Kidney (tissue), 14 donors: ENCODE measurements around the gene PAK1. TPM values are rescaled to one million over a fixed set of nuclear protein-coding genes. Genes with fewer than 3 reads are reported as not detected.

Experiments
- DNase-seq, 5 donors: peaks; one replicate each; pipeline ENCODE4 v3.0.0-alpha.2; 2013 to 2020
- FAIRE-seq: peaks from 2 replicates; lab custom pipeline; 2012; peaks lifted over from hg19 to GRCh38; lab: Jason Lieb, UNC
- H3K27ac ChIP-seq, 2 donors: one replicate each; pipeline ENCODE4 v1.7.0; 2013; ENCODE audit warnings: low read depth in 2 of 2, low read length in 2 of 2, inconsistent platforms in 1 of 2
- H3K27me3 ChIP-seq: one replicate; pipeline ENCODE4 v1.7.1; 2013; ENCODE audit warnings: low read length, inconsistent platforms; ENCODE audit not compliant: control insufficient read depth, insufficient read depth
- H3K36me3 ChIP-seq, 3 donors: one replicate each; pipeline versions ENCODE4 v1.7.0 to v1.7.1; 2013; ENCODE audit warnings: low read length in 3 of 3, control low read depth in 1 of 3, inconsistent platforms in 1 of 3; ENCODE audit not compliant: insufficient read depth in 3 of 3, control insufficient read depth in 2 of 3
- H3K4me1 ChIP-seq, 3 donors: one replicate each; pipeline versions ENCODE4 v1.7.0 to v1.7.1; 2013; ENCODE audit warnings: low read length in 3 of 3, inconsistent platforms in 1 of 3, low read depth in 1 of 3; ENCODE audit not compliant: control insufficient read depth in 2 of 3, insufficient read depth in 2 of 3
- H3K4me3 ChIP-seq, 3 donors: one replicate each; pipeline versions ENCODE4 v1.7.0 to v1.8.1; 2013; ENCODE audit warnings: low read length in 3 of 3, control low read depth in 1 of 3, inconsistent platforms in 1 of 3
- H3K9ac ChIP-seq, 3 donors: one replicate each; pipeline versions ENCODE4 v1.7.0 to v1.7.1; 2013; ENCODE audit warnings: low read length in 3 of 3, control low read depth in 1 of 3, inconsistent platforms in 1 of 3
- H3K9me3 ChIP-seq, 3 donors: one replicate each; pipeline versions ENCODE4 v1.7.0 to v1.7.1; 2013; ENCODE audit warnings: low read length in 3 of 3, control low read depth in 1 of 3, inconsistent platforms in 1 of 3; ENCODE audit not compliant: control insufficient read depth in 2 of 3, insufficient read depth in 1 of 3
- CTCF ChIP-seq: IDR thresholded peaks from 3 replicates; pipeline ENCODE4 v1.5.1; 2012; ENCODE audit warnings: mild to moderate bottlenecking, moderate library complexity, borderline replicate concordance; ENCODE audit not compliant: insufficient read depth; ENCODE audit errors: extremely low read depth
- intact Hi-C: fragments of 100-400 bp; cut with DNase I; formaldehyde crosslinking; loops from one replicate; pipeline ENCODE4 v1.11.1; 2022
- polyA plus RNA-seq: library from polyadenylated mRNA; stranded (reverse); fragments of 350-450 nt; fragmentation: Illumina TruSeq; extraction: RNeasy Lipid Tissue Mini Kit (QIAGEN cat#74804); gene quantifications from one replicate; pipeline ENCODE4 v1.2.3, GENCODE V29; 2014; ENCODE audit warnings: low read depth, low replicate concordance; ENCODE audit not compliant: insufficient read depth
- total RNA-seq: library from RNA; stranded (reverse); fragmentation: NEBNext Ultra II Directional; extraction: Animal tissue kit (Norgen Biotek cat#: 25700); gene quantifications from one replicate; pipeline ENCODE4 v1.2.1, GENCODE V29; 2021
- donor health status: control.
- donor health status: control.
- donor health status: control.
- donor health status: control.
- donor health status: control.
- donor health status: DM: yes; HTN: yes; CAD: no.
- donor health status: Normal renal cell carcinoma (clear cell type).

The PAK1 gene
- total and polyA plus RNA-seq, 2 donors from 2014 or later = 22.2 to 29.1 TPM

GRCh38 chr11:77515063-77515462 lies 41.2 kb upstream of the PAK1 start:
- intact Hi-C loops = no loop called here
- no peak for FAIRE-seq
- no peak overlapping the region for H3K4me3 ChIP-seq
- no peak overlapping the region for H3K27ac ChIP-seq
- no peak for DNase-seq
- no peaks in the 10 kb centered on the region for H3K36me3 ChIP-seq
- H3K9me3 ChIP-seq = no peaks in the 10 kb centered on the region
- H3K9ac ChIP-seq = no peak overlapping the region
- TF ChIP-seq CTCF = no peak
- no peaks in the 10 kb centered on the region for H3K27me3 ChIP-seq
- no peaks in the 10 kb centered on the region for H3K4me1 ChIP-seq

GRCh38 chr11:77512092-77512491 lies 38.2 kb upstream of the PAK1 start:
- Histone ChIP-seq H3K36me3 (no peaks in the 10 kb centered on the region), H3K27ac (no peak overlapping the region), H3K27me3 (no peaks in the 10 kb centered on the region), H3K4me3 (no peak overlapping the region), H3K9me3 (no peaks in the 10 kb centered on the region), H3K4me1 (no peaks in the 10 kb centered on the region), H3K9ac (no peak overlapping the region)
- TF ChIP-seq CTCF = no peak
- FAIRE-seq (no peak), DNase-seq (no peak)
- intact Hi-C loops = no loop called here

- Histone ChIP-seq H3K4me3 (no peak overlapping the region), H3K9ac (no peak overlapping the region), H3K4me1 (no peaks in the 10 kb centered on the region), H3K27me3 (no peaks in the 10 kb centered on the region), H3K27ac (no peak overlapping the region), H3K36me3 (no peaks in the 10 kb centered on the region), H3K9me3 (no peaks in the 10 kb centered on the region)
- TF ChIP-seq CTCF = no peak
- FAIRE-seq = no peak
- no peak for DNase-seq
- intact Hi-C loops = no loop called here
Observed at GRCh38 chr11:77510851-77511250, 37.0 kb upstream of the PAK1 start.

- H3K9me3 ChIP-seq = no peaks in the 10 kb centered on the region
- H3K36me3 ChIP-seq = no peaks in the 10 kb centered on the region
- intact Hi-C loops = no loop called here
- no peak overlapping the region for H3K9ac ChIP-seq
- DNase-seq = no peak
- H3K27me3 ChIP-seq = no peaks in the 10 kb centered on the region
- no peaks in the 10 kb centered on the region for H3K4me1 ChIP-seq
- H3K27ac ChIP-seq = no peak overlapping the region
- FAIRE-seq = no peak
- no peak overlapping the region for H3K4me3 ChIP-seq
- no peak for TF ChIP-seq CTCF
Observed at GRCh38 chr11:77510095-77510494, 36.2 kb upstream of the PAK1 start.
